Fibroblast of mammary gland (primary cell): ENCODE results near the gene MAPT.

Experiments used
- DNase-seq: peaks from one replicate; pipeline ENCODE4 v3.0.0-alpha.2; 2010; ENCODE audit warnings: low read depth
- H3K4me3 ChIP-seq: 2 replicates; pipeline ENCODE4 v1.5.1; 2011; ENCODE audit warnings: low read depth, mild to moderate bottlenecking, low read length, moderate library complexity; ENCODE audit not compliant: control insufficient read depth
- CTCF ChIP-seq: conservative IDR thresholded peaks from 2 replicates; pipeline ENCODE4 v1.5.1; 2011; ENCODE audit warnings: low read depth, low read length, inconsistent platforms; ENCODE audit not compliant: control insufficient read depth, insufficient read depth

Gene MAPT

GRCh38 chr17:46029627-46030026 is 135.3 kb downstream of the MAPT start:
- H3K4me3 ChIP-seq, result no peak overlapping the region
- no peak for DNase-seq
- no peak for TF ChIP-seq CTCF

- no peak for DNase-seq
- H3K4me3 ChIP-seq, result no peak overlapping the region
- TF ChIP-seq CTCF, result no peak
Observed at GRCh38 chr17:46030752-46031151, 136.4 kb downstream of the MAPT start.

- no peak for DNase-seq
- TF ChIP-seq CTCF, result no peak
- H3K4me3 ChIP-seq, result no peak overlapping the region
Observed at GRCh38 chr17:46031440-46031839, 137.1 kb downstream of the MAPT start.

- no peak for TF ChIP-seq CTCF
- no peak overlapping the region for H3K4me3 ChIP-seq
Observed at GRCh38 chr17:46031920-46032319, 137.6 kb downstream of the MAPT start.

GRCh38 chr17:46032909-46033308 is 138.6 kb downstream of the MAPT start:
- no peak overlapping the region for H3K4me3 ChIP-seq
- TF ChIP-seq CTCF, result no peak
- DNase-seq, result no peak

More at GRCh38 chr17:46031920-46032319, 137.6 kb downstream of the MAPT start:
- DNase-seq, result no peak

- no peak overlapping the region for H3K4me3 ChIP-seq
- TF ChIP-seq CTCF, result no peak
- no peak for DNase-seq
Observed at GRCh38 chr17:46033392-46033791, 139.0 kb downstream of the MAPT start.
